CD4-positive, alpha-beta T cell treated with Interleukin-17A for 4 hours (primary cell): ENCODE data around the gene SPG11.
A peak's percentile ranks its signal among the peaks of the same experiment; 100 is the strongest.
"Not testable (repeated sequence)": the region's sequence is repeated elsewhere in the genome, so short reads cannot be mapped to it uniquely, and the experiment has no call there.

Source experiments
- DNase-seq: peaks from one replicate; pipeline ENCODE4 v3.0.0-alpha.2; 2020; ENCODE audit warnings: mixed read lengths

SPG11 gene

DNA sequence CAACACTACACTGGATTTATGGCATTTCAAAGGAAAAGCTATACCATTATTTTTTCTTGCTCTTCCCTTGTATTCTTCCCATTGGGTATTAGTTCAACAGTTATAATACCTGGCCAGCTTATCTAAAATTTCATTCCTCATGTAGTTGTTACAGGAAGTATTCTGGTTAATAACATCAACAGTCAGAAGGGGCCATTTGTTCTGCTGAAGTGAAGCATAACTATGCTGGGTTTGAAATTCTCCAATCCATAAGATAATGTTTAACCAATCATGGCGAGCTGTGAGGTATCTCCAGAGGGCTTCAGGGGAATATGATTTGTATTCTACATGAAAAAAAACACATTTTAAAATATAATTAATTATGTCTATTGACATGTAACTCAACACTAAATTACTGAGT is 43.4 kb downstream of the SPG11 start:
- no peak for DNase-seq

DNA sequence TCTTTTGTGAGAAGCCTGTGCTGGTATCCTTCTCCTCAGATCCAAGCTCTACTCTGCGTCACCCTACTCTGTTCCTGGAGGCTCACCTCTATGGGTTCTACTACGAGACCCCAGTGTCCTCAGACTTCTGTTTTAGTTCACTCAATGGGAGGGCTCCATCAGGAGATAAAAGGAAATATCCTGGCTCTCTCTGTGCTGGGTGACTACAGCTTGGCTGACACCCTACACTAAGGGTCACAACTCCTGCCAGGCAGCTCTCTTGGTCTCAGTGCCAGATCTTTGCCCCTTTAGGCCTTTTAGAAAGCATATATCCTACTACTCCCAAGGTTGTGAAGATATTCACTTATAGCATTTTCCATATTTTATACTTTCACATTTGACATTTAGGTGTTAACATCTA is 46.5 kb downstream of the SPG11 start:
- DNase-seq: no peak

DNA sequence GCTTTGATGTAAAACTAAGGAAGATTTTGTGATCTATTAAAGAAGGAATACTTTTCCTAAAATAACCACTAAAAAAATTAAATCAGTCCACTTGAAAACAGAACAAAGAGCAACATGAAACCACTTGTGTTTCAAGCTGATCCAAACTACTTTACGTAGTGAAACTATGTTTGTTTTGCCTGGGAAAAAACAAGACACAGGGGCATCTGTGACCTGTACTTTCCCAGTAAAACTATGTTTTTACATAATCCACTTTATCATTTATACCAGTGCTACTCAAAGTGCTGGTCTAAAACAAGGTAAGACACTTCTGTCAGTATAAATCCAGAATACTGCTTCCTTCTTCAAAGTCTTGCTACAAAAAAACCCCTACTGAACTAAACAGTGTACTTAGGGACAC is 56.7 kb downstream of the SPG11 start:
- DNase-seq: no peak

DNA sequence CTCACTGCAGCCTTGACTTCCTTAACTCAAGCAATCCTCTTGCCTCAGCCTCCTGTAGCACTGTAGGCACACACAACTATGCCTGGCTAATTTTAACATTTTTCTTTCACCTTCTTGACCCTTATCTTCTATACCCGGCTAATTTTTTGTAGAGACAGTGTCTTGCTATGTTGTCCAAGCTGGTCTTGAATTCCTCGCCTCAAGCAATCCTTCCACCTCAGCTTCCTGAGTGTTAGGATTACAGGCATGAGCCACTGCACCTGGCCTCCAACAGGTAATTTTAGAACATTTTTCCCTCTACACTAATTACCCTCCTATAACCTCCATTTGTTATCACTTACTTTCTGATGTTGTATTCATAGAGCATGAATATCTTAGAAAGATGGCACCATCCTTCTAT is 60.3 kb downstream of the SPG11 start:
- no peak for DNase-seq

DNA sequence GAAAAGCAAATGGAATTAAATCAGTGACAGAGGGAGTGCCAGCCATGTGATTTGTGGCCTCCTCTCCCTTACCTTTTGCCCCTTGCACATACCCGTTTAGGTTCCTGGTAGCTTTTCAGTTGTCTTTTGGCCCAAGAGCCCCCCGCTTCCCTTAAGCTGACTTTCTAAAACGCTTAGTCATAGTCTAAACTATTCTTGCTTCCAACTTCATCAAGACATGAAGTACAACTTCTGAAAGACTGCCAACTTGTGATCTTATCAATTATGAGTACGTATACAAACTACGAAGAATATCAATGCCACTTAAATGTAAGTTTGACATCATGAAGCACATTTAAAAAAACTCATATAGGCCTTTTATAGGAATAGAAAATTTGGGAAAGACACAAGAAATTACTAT is 64.6 kb downstream of the SPG11 start:
- DNase-seq: no peak

DNA sequence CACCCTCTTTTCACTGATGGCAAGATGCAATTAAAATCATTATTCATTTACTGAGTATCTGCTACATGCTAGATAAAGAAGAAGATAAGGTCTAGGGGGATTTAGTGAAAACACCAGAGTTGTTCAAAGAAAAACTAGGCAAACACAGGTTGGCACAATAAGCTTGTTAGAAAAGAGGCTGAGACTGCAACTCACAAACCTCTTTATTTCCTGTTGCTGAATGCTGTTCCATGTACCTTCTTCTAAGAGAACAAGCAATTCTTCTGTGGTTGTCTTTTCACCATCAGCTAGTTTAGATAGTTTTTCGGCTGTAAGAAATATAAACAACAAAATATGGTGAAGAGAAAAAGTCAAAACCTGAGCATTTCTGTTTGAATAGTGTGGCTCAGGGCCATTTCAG is 65.4 kb downstream of the SPG11 start:
- no peak for DNase-seq

DNA sequence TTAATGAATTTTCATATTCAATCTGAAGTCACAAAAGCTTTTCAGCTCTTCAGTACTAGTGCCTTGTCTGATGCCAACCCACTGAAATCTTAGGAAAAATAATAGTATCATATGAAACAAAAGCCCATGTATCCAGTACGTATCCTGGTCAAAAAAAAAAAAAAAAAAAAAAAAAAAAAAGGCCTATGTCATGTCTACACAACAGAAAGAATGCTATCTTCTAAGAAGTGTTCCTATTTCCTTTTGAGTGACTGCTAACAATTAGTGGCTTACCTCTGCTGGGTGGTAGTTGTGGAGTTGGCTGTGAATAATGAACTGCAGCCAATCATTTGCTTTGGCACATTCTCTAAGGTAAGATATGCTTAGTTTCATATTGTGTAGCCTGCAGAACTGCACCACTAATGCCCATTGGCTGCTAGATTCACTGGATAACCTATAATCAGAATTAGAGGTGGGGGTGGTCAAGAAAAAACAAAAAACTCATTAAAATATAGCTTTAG is 66.9 kb downstream of the SPG11 start:
- DNase-seq: no peak

DNA sequence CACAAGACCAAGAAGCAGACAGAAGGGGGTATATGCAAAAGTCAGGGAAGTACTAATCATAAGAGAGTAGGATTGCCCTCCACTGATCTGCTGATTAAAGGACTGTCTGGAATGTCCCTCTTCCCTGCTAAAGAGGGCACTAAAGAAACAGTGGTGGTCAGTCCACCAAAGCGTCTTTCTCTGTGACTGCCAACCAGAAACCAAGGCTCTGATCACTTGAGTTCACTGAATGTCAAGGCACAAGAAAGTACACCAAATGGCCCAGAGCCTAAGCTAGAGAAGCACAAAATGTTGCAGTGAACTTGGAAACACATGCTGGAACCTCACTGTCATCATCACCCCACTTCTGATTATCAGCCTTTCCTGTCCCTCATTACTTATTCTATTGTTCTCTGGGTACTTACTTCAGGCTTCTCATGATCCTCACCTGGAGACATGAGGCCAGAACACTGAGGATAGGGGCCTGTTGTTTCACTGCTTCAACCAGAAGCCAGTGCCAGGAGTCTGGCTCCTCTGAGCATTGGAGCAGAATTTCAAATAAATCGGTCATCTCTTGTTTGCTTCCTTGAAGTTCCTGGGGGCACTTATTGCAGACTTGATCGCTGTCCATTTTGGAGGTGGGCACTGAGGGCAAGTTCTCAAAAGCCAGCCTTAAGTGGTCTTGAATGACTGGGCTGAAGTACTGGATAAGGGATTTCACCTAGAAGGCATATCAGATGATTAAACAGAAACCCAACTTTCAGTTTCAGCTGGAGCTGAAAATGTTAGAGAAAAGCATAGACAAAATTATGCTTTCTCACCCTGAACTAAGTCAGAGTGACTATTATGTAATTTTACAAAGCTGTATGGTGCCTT is 67.6 kb downstream of the SPG11 start:
- no peak for DNase-seq

DNA sequence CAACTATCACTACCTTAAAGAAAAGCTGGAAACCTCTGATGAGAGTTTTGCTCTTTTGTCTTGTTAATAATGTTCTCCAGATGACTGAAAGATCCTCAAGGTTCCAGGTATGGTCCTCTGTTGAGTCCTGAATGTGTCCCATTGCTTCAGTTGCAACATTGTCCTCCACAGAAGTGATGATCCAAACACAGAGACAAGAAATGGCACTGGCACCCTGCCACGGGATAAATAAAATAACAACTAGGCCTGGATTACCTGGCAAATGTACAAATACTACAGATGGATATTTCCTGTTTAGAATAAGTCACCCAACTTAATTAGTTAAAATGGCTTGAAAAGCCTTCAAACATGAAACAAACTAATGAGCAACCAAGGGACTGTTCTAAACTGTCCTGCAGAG is 68.2 kb downstream of the SPG11 start:
- DNase-seq: no peak

DNA sequence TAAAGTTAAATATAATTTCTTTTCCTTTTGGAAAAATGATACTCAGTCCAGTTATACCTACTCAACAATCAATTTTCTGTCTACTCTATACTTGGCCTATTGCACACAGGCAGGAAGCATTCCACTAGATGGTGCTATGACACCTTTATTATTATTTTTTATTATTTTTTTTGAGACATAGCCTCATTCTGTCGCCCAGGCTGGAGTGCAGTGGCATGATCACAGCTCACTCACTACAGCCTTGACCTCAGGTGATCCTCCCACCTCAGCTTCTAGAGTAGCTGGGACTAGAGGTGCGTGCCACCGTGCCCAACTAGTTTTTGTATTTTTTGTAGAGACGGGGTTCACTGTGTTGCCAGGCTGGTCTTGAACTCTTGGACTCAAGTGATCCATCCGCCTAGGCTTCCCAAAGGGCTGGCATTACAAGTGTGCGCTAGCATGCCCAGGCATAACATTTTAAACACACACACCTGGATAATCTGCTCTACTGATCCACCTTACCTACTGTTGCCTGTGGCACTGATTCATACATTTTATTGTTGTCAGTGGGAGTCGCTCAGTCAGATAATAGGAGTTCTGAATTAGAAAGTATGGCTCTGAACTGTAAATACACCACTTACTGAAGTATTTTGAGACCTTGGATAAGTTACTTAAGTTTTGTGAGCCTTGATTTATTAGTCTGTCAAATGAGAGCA is 70.3 kb downstream of the SPG11 start:
- DNase-seq: peak; percentile 29

DNA sequence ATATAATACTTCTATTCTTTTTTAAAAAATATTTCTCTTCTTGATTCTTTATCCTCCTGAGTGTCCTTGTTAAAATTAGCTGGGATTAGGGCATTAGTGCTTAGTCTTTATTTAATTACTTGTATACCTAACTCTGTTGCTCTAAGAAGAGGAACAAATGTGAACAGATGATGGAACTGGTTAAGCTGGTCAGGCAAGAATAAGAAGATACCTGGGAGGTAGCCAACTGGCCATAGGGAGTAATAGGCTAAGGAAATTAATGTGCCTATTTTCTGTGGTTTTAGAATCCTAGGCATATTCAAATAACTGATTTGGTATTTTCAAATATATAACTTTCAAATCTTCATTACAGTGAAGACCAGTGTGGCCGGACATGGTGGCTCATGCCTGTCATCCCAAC is 72.1 kb downstream of the SPG11 start:
- DNase-seq: no peak

DNA sequence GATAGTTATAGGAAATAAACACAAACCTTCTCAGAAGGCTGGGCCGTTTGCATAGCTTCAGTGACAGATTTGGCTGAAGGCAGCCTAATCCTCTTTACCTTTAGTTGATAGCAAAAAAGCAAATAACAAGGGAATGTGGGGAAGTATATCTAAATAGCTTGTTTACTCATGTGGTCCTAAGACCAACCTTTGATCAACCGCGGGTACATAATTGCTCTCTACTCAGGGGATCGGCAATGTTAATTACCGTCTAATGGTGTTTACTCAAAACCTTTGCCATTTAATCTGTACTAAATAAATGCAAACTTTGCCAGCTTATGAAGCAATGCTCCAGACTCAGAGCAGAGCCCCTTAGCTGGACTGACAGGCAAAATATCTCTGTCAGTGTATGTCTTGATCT is 74.9 kb downstream of the SPG11 start:
- no peak for DNase-seq

DNA sequence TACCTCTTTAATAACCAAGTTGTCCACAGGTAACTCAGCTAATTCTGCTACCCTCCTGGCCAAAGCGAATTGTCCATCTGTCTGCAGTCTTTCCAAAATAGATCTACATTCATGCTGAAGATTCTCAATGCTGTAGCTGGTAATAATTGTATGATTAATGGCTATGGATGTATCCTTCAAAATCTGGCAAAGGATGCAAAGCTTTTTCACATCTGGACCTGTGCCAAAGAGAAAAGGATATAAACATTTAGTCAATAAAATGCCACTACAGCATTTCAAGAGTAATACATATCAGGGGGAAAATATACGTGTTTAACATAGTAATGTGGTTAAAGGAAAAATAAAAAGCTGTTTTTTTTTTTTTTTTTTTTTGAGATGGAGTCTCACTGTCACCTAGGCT is 77.8 kb downstream of the SPG11 start:
- no peak for DNase-seq

DNA sequence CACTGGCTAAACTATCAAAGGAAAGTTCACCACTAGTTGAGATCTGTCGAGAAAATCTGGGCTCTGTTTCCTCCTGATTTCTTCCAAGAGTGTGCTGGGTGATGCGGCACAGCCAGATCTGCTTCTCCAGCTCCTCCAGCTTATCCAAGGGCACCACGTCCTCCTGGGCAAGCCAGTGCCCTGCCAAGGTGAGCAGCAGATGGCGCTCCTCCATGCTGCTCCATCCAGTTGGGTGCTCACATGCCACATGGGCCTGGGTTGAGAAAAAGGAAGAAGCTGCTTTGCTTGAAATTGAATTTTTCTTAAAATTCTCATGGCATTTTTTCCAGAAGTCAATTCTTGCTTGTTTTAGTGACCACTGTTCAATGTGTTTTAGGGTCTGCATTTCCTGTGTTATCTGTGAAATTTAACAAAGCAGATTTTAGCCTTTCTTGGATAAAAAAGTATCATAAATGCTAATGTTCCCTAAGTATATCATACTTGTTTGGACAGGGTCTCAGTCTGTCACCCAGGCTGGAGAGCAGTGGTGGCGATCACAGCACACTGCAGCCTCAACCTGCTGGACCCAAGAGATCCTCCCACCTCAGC is 79.2 kb downstream of the SPG11 start:
- DNase-seq: peak; percentile 70

DNA sequence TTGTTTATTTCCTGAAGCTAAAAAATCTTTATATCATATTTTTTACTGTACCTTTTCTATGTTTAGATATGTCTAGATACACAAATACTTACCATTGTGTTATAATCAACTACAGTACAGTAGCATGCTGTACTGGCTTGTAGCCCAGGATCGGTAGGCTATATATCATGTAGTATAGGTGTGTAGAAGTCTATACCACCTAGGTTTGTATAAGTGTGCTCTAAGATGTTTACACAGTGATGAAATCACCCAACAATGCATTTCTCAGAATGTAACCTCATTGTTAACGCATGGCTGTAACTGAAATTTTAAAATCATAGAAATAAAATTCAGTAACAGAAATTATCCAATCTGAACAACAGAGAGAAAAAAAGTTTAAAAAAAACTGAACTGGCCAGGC is 83.4 kb downstream of the SPG11 start:
- DNase-seq: no peak

DNA sequence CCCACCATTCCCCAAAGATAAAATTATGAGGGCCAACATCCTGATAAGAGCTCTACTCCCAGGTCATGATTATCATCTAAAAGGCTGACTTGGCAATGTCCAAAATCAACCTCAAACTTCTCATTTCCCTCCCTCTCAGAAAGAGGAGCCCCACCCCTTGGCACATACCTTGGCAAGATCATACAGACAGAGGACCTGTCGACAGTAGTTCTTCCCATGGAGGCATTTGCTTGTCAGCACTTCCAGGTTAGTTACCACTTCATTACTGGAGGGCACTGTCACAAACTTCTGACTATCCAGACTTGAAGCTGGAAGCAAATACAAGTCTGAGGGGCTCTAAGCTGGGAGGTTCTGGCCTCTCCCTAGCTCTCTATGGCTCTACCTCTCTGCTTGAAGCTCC is 88.7 kb downstream of the SPG11 start:
- DNase-seq: no peak

DNA sequence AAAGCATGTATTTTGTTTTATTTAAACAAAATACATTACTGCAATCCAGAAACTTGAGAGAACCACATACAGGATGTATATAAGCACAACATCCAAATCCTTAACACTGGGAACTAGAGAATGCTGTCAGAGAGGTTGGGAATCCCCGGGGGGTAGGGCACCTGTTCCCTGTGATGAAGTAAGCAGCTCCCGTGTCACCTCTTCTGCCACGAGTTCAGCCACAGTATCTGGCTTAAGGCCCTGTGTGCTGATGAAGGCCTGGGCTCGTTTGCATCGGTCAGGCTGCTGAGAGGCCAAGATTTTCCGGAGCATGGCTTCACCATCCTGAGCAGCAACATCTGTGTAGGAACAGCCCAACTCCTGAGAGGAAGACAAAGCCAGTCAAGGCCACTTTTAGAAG is 90.1 kb downstream of the SPG11 start:
- DNase-seq: no peak

DNA sequence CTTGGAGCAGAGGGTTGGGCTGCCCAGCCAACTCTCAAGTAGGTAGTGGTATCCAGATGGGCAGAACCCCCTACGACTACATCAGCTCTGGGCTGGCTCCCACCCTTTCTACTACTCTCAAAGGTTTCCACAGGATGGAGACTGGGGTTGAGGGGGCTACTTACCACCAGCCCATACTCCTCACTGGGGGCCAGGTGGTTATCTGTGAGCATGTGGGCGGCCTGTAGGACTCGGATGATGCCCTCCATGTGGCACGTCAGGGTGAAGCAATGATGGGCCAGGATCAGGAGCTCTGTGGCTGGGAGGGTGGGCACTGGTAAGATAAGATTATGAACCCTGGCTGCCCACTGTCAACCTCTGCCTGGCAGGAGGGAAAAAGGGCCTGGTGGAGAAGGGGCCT is 93.1 kb downstream of the SPG11 start:
- no peak for DNase-seq

DNA sequence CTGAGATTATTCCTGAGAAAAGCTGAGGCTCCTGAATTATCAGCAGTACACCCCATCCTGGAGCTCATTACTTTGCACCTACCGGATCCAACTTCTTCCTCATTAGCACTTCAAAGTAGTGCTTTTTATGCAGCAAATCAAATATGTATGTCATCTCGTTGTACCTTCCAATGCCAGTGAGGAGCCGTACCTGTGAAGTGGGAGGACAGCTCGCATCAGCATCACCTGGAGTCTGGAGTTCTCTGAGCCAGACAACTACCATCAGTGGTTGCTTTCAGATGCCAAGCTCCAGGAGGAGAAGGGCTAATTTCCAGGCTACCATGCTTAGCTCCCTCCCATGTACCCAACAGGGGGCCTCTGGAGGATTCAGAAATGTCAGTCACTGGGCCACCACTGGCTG is 94.1 kb downstream of the SPG11 start:
- no peak for DNase-seq

DNA sequence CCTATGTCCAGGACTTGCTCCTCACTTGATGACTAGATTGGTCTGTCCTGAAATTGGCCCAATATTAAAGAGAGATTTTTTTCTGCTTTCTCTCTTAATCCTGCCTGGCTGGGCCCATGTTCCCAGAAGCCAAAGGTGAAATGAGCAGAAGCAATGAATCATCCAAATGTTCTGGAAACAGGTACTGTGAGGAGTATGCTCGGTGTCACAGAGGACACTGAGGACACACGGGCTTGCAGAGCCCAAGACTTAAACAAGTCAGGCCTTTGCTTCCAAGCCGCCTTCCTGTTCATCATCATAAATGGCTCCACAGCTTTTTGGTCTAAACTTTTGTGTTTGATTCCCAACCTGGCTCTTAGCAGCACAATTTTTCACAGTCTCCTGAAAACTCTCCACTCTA is 95.1 kb downstream of the SPG11 start:
- no peak for DNase-seq

DNA sequence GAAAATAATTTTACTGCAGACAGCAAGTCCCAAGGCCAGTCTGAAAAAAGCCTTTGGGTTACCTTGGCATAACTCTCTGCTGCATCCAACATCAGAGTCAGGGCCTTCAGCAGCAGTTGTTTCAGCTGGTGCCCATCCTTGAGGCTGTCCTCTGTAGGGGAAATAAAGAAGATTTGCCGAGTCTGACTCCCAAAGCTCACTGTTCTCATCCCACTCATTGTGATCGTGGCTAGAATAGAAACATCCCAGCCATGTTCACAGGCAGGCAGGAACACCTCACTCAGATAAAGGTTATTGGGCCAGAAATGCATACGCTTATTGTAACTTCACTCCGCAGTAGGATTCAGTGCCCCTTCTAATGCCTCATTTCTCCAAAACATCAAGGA is 97.3 kb downstream of the SPG11 start:
- DNase-seq: no peak

DNA sequence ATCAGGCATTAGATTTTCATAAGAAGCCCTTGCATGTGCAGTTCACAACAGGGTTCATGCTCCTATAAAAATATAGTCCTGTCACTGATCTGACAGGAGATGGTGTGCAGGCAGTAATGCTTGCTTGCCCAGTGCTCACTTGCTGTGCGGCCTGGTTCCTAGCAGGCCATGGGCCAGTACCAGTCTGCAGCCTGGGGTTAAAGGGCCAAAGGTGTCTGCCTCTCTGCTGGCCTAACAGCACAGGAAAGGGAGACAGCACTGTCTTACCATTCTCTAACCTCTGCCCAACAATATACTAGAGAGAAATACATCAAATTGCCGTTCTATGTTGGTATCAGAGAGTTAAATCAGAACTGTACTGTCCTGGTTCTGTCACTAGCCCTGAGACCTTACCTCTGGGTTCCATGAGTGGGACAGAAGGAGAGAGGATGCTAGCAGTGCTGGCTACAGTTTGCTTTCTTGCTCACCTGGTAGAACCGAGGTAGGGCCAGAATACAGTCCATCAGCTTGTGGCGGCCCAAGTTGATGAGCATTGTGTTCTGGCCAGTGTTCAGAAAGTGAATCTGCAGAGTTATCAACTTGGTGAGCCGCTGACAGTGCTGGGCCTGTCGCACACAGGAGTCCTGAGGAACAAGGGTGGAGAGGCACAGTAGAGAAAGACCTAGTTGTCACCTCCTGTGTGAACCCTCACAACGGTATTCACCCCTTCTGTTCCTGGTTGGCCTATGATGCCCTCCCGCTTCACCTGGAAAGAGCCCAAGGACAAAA is 97.9 kb downstream of the SPG11 start:
- DNase-seq: no peak

DNA sequence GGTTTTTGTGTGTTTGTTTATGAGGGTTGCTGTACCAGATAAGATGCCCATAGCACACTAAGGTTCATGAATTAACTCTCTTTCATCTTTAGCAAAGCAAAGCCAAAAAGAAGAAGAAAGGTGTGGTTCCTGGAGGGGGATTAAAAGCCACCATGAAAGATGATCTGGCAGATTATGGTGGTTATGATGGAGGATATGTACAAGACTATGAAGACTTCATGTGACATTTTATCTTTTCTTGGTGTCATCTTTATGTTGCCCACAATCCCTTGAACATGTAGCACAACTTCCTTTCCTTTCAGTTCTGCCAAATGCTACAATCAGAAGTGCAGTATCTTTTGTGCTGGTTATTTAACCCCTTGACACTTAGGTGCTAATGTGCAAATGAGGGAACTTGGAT is 102.5 kb downstream of the SPG11 start:
- not testable (repeated sequence) for DNase-seq
